ENCODE results near the gene HPSE2. TPM values are rescaled to one million over a fixed set of nuclear protein-coding genes. Genes with fewer than 3 reads are reported as not detected.
A peak's percentile ranks its signal among the peaks of the same experiment; 100 is the strongest.

Gene HPSE2
- total and polyA plus RNA-seq, 2 of the 8 experiments (the other 6 are each of a cell fraction or from before 2014, with no cell fraction given) = 0.41 to 0.58 TPM

- Histone ChIP-seq H3K4me1 (replicated peaks in 1 of 4; ENCODE audit: control insufficient read depth in 3 of 4, insufficient read depth in 4 of 4, low read length in 3 of 4) (peaks cover 0 to 13% (median 2%) of the 10 kb centered on the region in 4 experiments; a peak in 4 of 7 replicates), H3K36me3 (ENCODE audit: control insufficient read depth in 2 of 4, insufficient read depth in 4 of 4, low read length in 3 of 4) (no peaks in the 10 kb centered on the region), H4K5ac (ENCODE audit: insufficient read length, low read depth, low read length) (no peak overlapping the region), H3K4me3 (ENCODE audit: extremely low read depth in 1 of 4, insufficient read depth in 2 of 4, low read depth in 3 of 4, low read length in 4 of 4) (peak overlapping the region; percentile 5 to 54 (median 28); a peak in 7 of 8 replicates), H3K27ac (ENCODE audit: low read depth, low read length) (no peak overlapping the region), H2BK20ac (ENCODE audit: low read length) (no peak overlapping the region), H4K20me1 (replicated peaks in 1 of 2; ENCODE audit: control insufficient read depth in 1 of 2, insufficient read depth in 2 of 2, low read length in 2 of 2) (no peaks in the 10 kb centered on the region), H3K9me3 (ENCODE audit: insufficient read depth in 2 of 2, low read depth in 1 of 2, low read length in 1 of 2) (no peaks in the 10 kb centered on the region), H3K56ac (replicated peaks; ENCODE audit: insufficient read length, low read depth, low read length) (no peak overlapping the region), H3K14ac (ENCODE audit: insufficient read length) (no peak overlapping the region), H3K27me3 (replicated peaks in 1 of 4; ENCODE audit: control insufficient read depth in 3 of 4, extremely low read depth in 1 of 4, insufficient read depth in 3 of 4, low read length in 3 of 4) (peaks cover 0 to 4% (median 1%) of the 10 kb centered on the region in 4 experiments; a peak in 2 of 7 replicates), H3K4ac (replicated peaks; ENCODE audit: insufficient read length, low read depth, low read length) (no peak overlapping the region), H4K91ac (replicated peaks; ENCODE audit: insufficient read length, low read length) (no peak overlapping the region), H3K23ac (ENCODE audit: insufficient read length) (no peak overlapping the region), H4K8ac (ENCODE audit: extremely low read depth, insufficient read depth, low read length) (no peak overlapping the region), H3K4me2 (ENCODE audit: insufficient read depth in 1 of 2, low read depth in 2 of 2, low read length in 2 of 2) (peak overlapping the region in 1 of 2 experiments; percentile 73; a peak in 3 of 4 replicates), H3K79me2 (ENCODE audit: control insufficient read depth in 1 of 2, insufficient read depth in 2 of 2, low read length in 2 of 2) (no peaks in the 10 kb centered on the region), H3K23me2 (ENCODE audit: low read depth, low read length) (no peaks in the 10 kb centered on the region; the same call in 1 of the 2 replicates), H2AFZ (ENCODE audit: low read length) (peak overlapping the region; percentile 83; the same call in 1 of the 2 replicates), H2BK12ac (ENCODE audit: low read depth, low read length) (no peak overlapping the region), H2BK5ac (ENCODE audit: low read depth, low read length) (no peak overlapping the region; the same call in 1 of the 2 replicates), H2BK120ac (replicated peaks; ENCODE audit: low read depth, low read length) (no peak overlapping the region), H3K9ac (replicated peaks in 1 of 4; ENCODE audit: extremely low read depth in 1 of 4, low read depth in 3 of 4, low read length in 3 of 4) (no peak overlapping the region), H3K18ac (ENCODE audit: extremely low read depth, low read length) (0 out of 2 replicates have a peak overlapping the region, but pooled peaks have one; percentile 62), H3K79me1 (ENCODE audit: low read depth, low read length) (no peaks in the 10 kb centered on the region), H2AK5ac (ENCODE audit: low read depth, low read length) (no peak overlapping the region), H2BK15ac (ENCODE audit: low read length) (no peak overlapping the region)
- peak; percentile 83 for FAIRE-seq
- CTCF ChIA-PET (ENCODE audit: partially characterized antibody) = interaction anchor here (0.5 to 3.5 kb wide), 52 partner anchors 8 to 964 kb away, joined by 3 to 24 read pairs (median 4); no protein-coding TSS in a partner anchor
- POLR2A ChIA-PET (ENCODE audit: partially characterized antibody) = no interaction called here
- DNase-seq (ENCODE audit: low read depth in 1 of 2, low spot score in 2 of 2) = peak; percentile 46 to 70
- 34% methylated on average over 42 of the region's 44 CpGs; no CpG with 5 or more reads in 1 of the 2 experiments for WGBS, 2 experiments (ENCODE audit: extremely low coverage in 1 of 2, insufficient coverage in 1 of 2, insufficient read length in 1 of 2, insufficient replicate concordance in 2 of 2, low coverage in 1 of 2, low lambda C conversion rate in 2 of 2, missing lambda C conversion rate in 1 of 2)
- TF ChIP-seq RBBP5 (IDR thresholded peaks at IDR 0.05; ENCODE audit: borderline replicate concordance, low read depth, low read length) (no peak), ATF3 (IDR thresholded peaks at IDR 0.05; ENCODE audit: insufficient read depth, low read depth, low read length) (no peak), YY1 (IDR thresholded peaks at IDR 0.05; ENCODE audit: low read depth, low read length) (0 out of 2 replicates have a peak, but pooled peaks have one; percentile 33), KDM4A (IDR thresholded peaks at IDR 0.05; ENCODE audit: low read depth, low read length, severe bottlenecking) (peak; percentile 83), GABPA (IDR thresholded peaks at IDR 0.05; ENCODE audit: borderline replicate concordance, insufficient read depth, low read length) (no peak), SIX5 (IDR thresholded peaks at IDR 0.05; ENCODE audit: low read depth, low read length) (no peak), SRF (IDR thresholded peaks at IDR 0.05; ENCODE audit: low read depth, low read length) (no peak), KDM5A (IDR thresholded peaks at IDR 0.05; ENCODE audit: low read length) (no peak), ATF2 (IDR thresholded peaks at IDR 0.05; ENCODE audit: low read length) (no peak)
Observed at GRCh38 chr10:98467506-98468318, 767.9 kb downstream of the HPSE2 start.

All from H1 (cell line).